B cell (primary cell): ENCODE results near the gene CTNNA3. TPM values are rescaled to one million over a fixed set of nuclear protein-coding genes. Genes with fewer than 3 reads are reported as not detected.

Source experiments
- ATAC-seq: fragments of 200-7000 bp; cut with Tn5 transposase; one replicate; pipeline ENCODE4 v1.10.0; 2021; ENCODE audit warnings: low read depth, mild to moderate bottlenecking, moderate number of reproducible peaks, moderate library complexity
- CTCF ChIA-PET: fragments of 350-600 bp; sonication (Branson Sonifier 250); formaldehyde crosslinking; loops from one replicate; lab custom pipeline; 2021; ENCODE audit warnings: antibody characterized with exemption, inconsistent platforms; lab: Charles Lee
- POLR2A ChIA-PET: fragments of 350-600 bp; sonication (Branson Sonifier 250); formaldehyde crosslinking; loops from one replicate; lab custom pipeline; 2021; ENCODE audit warnings: antibody characterized with exemption; lab: Charles Lee
- DNase-seq: peaks from one replicate; pipeline ENCODE4 v3.0.0; 2013
- H2AFZ ChIP-seq: 2 replicates; pipeline ENCODE4 v1.6.1; 2012; ENCODE audit warnings: mild to moderate bottlenecking, low read depth, low read length; ENCODE audit not compliant: insufficient read depth, poor library complexity, severe bottlenecking
- H3K27ac ChIP-seq, 2 donors: 1 replicate in 1 of 2; 2 replicates in 1 of 2; pipeline ENCODE4 v1.5.1; 2012 to 2013; ENCODE audit warnings: low read length in 2 of 2, mild to moderate bottlenecking in 2 of 2, moderate library complexity in 1 of 2
- H3K27me3 ChIP-seq, 4 experiments: fragments of 200-600 bp in 1 of 4; sonication (generic) in 1 of 4; replicated peaks in 1 of 4; 1 replicate in 2 of 4; 2 replicates in 2 of 4; pipeline versions ENCODE4 v1.6.1 to v1.7.0; 2013 to 2016; ENCODE audit warnings: low read length in 3 of 4, mild to moderate bottlenecking in 2 of 4, mixed read lengths in 1 of 4, moderate library complexity in 1 of 4; ENCODE audit not compliant: insufficient read depth in 4 of 4, control insufficient read depth in 3 of 4; ENCODE audit errors: control extremely low read depth in 1 of 4
- H3K36me3 ChIP-seq, 2 experiments: replicated peaks in 1 of 2; 1 replicate in 1 of 2; 2 replicates in 1 of 2; pipeline versions ENCODE4 v1.6.1 to v1.7.1; 2013; ENCODE audit warnings: low read length in 1 of 2; ENCODE audit not compliant: insufficient read depth in 2 of 2, control insufficient read depth in 1 of 2; ENCODE audit errors: control extremely low read depth in 1 of 2, extremely low read depth in 1 of 2
- H3K4me1 ChIP-seq, 2 donors: fragments of 200-600 bp in 1 of 2; sonication (generic) in 1 of 2; 1 replicate in 1 of 2; 2 replicates in 1 of 2; pipeline versions ENCODE4 v1.5.1 to v1.6.1; 2013 to 2017; ENCODE audit warnings: low read length in 2 of 2; ENCODE audit not compliant: control insufficient read depth in 2 of 2, insufficient read depth in 2 of 2
- H3K4me2 ChIP-seq: replicated peaks from 2 replicates; pipeline ENCODE3; 2012; ENCODE audit warnings: mild to moderate bottlenecking, low read depth, low read length; ENCODE audit not compliant: poor library complexity, severe bottlenecking
- H3K4me3 ChIP-seq, 5 experiments: fragments of 200-600 bp in 1 of 5; sonication (generic) in 1 of 5; 1 replicate in 3 of 5; 2 replicates in 2 of 5; pipeline versions ENCODE4 v1.5.1 to v1.7.0; 2011 to 2016; ENCODE audit warnings: low read length in 4 of 5, mild to moderate bottlenecking in 4 of 5, low read depth in 2 of 5, control low read depth in 1 of 5, moderate library complexity in 1 of 5; ENCODE audit not compliant: insufficient read depth in 1 of 5; ENCODE audit errors: control extremely low read depth in 1 of 5, extremely low read depth in 1 of 5
- H3K79me2 ChIP-seq: fragments of 200-600 bp; sonication (generic); one replicate; pipeline ENCODE4 v1.6.0; 2016; ENCODE audit warnings: low read length; ENCODE audit not compliant: control insufficient read depth, insufficient read depth
- H3K9ac ChIP-seq: fragments of 200-600 bp; sonication (generic); 2 replicates; pipeline ENCODE4 v1.6.1; 2017; ENCODE audit warnings: mild to moderate bottlenecking, low read length, moderate library complexity
- H3K9me3 ChIP-seq, 3 donors: one replicate each; pipeline versions ENCODE4 v1.6.1 to v1.7.1; 2013; ENCODE audit warnings: low read length in 2 of 3; ENCODE audit not compliant: control insufficient read depth in 2 of 3, insufficient read depth in 1 of 3; ENCODE audit errors: control extremely low read depth in 1 of 3
- H4K20me1 ChIP-seq: 2 replicates; pipeline ENCODE4 v1.6.0; 2012; ENCODE audit warnings: mild to moderate bottlenecking, low read length; ENCODE audit not compliant: insufficient read depth, control insufficient read depth, poor library complexity, severe bottlenecking
- H3K27ac Mint-ChIP-seq: one replicate; pipeline ENCODE4 v1.8.0; 2021; ENCODE audit warnings: mixed read lengths
- H3K27me3 Mint-ChIP-seq: one replicate; pipeline ENCODE4 v1.8.0; 2021; ENCODE audit warnings: mixed read lengths
- H3K4me1 Mint-ChIP-seq: one replicate; pipeline ENCODE4 v1.8.0; 2021; ENCODE audit warnings: mixed read lengths
- H3K4me3 Mint-ChIP-seq: one replicate; pipeline ENCODE4 v1.8.0; 2021; ENCODE audit warnings: mixed read lengths
- H3K9me3 Mint-ChIP-seq: one replicate; pipeline ENCODE4 v1.8.0; 2022; ENCODE audit warnings: mixed read lengths; ENCODE audit not compliant: insufficient read depth
- CTCF ChIP-seq: fragments of 200-600 bp; IDR thresholded peaks from one replicate; pipeline ENCODE4 v1.8.0; 2022; ENCODE audit warnings: antibody characterized with exemption, mild to moderate bottlenecking
- EZH2 ChIP-seq: IDR thresholded peaks from 2 replicates; pipeline ENCODE4 v1.6.1; 2012; ENCODE audit warnings: borderline replicate concordance, low read depth, mild to moderate bottlenecking, moderate library complexity, low read length; ENCODE audit not compliant: insufficient read depth, poor library complexity, severe bottlenecking
- WGBS: methylation state at CpG from one replicate; pipeline ENCODE4 v1.1.5; 2013; ENCODE audit warnings: missing lambda C conversion rate; ENCODE audit not compliant: insufficient coverage; 5-methylcytosine and 5-hydroxymethylcytosine counted together
- intact Hi-C: fragments of 100-400 bp; cut with micrococcal nuclease; formaldehyde crosslinking; loops from one replicate; pipeline ENCODE4 v1.10.0; 2022
- polyA plus RNA-seq: library from polyadenylated mRNA; depleted of rRNA; stranded (reverse); fragments of >200 nt; gene quantifications from 2 replicates; pipeline ENCODE4 v1.2.3, GENCODE V29; 2012
- total RNA-seq, 2 donors: library from RNA; stranded (reverse); fragments of 120-200 nt in 1 of 2; gene quantifications; 1 replicate in 1 of 2; 2 replicates in 1 of 2; pipeline versions ENCODE4 v1.2.3 to v1.2.4, GENCODE V29; 2013 to 2022

Gene CTNNA3
- total and polyA plus RNA-seq, 2 donors (not counting 1 experiment from before 2014, with no cell fraction given) = 0.01 TPM; not detected in 1

GRCh38 chr10:66180021-66180420 lies 1516.0 kb downstream of the CTNNA3 start:
- no peaks in the 10 kb centered on the region for H3K36me3 ChIP-seq
- intact Hi-C loops = no loop called here
- 69% methylated on average over 2 of the region's 3 CpGs for WGBS
- H3K9ac ChIP-seq = no peak overlapping the region
- no peaks in the 10 kb centered on the region for H4K20me1 ChIP-seq
- H3K4me2 ChIP-seq = no peak overlapping the region
- ChIA-PET CTCF (interaction anchor here (1.1 to 1.8 kb wide), 4 partner anchors 8 to 16 kb away, joined by 3 to 6 read pairs (median 4); no protein-coding TSS in a partner anchor), POLR2A (no interaction called here)
- TF ChIP-seq EZH2 = no peak
- no peak for TF ChIP-seq CTCF
- no peak overlapping the region for H3K4me3 Mint-ChIP-seq
- no peak overlapping the region for H3K4me3 ChIP-seq
- H3K27me3 Mint-ChIP-seq = no peaks in the 10 kb centered on the region
- peak overlapping the region; percentile 40 for H2AFZ ChIP-seq
- no peak overlapping the region for H3K27ac ChIP-seq
- no peaks in the 10 kb centered on the region for H3K4me1 Mint-ChIP-seq
- H3K4me1 ChIP-seq = no peaks in the 10 kb centered on the region
- H3K9me3 Mint-ChIP-seq = no peaks in the 10 kb centered on the region
- no peaks in the 10 kb centered on the region for H3K27me3 ChIP-seq
- H3K9me3 ChIP-seq = no peaks in the 10 kb centered on the region
- no peaks in the 10 kb centered on the region for H3K79me2 ChIP-seq
- ATAC-seq (no peak), DNase-seq (no peak)
- no peak overlapping the region for H3K27ac Mint-ChIP-seq

GRCh38 chr10:66176772-66177171 lies 1519.2 kb downstream of the CTNNA3 start:
- Mint-ChIP-seq H3K9me3 (no peaks in the 10 kb centered on the region), H3K4me1 (no peaks in the 10 kb centered on the region), H3K27me3 (no peaks in the 10 kb centered on the region), H3K27ac (no peak overlapping the region), H3K4me3 (no peak overlapping the region)
- intact Hi-C loops = no loop called here
- no peak overlapping the region for H3K4me3 ChIP-seq
- no peaks in the 10 kb centered on the region for H3K79me2 ChIP-seq
- ATAC-seq (no peak), DNase-seq (no peak)
- H3K9me3 ChIP-seq = no peaks in the 10 kb centered on the region
- no peaks in the 10 kb centered on the region for H4K20me1 ChIP-seq
- no peak overlapping the region for H3K9ac ChIP-seq
- ChIA-PET CTCF (no interaction called here), POLR2A (no interaction called here)
- no CpG with 5 or more reads among the region's 5 CpGs for WGBS
- no peak overlapping the region for H3K4me2 ChIP-seq
- TF ChIP-seq CTCF (no peak), EZH2 (no peak)
- H2AFZ ChIP-seq = no peak overlapping the region
- no peak overlapping the region for H3K27ac ChIP-seq
- no peaks in the 10 kb centered on the region for H3K4me1 ChIP-seq
- H3K27me3 ChIP-seq = no peaks in the 10 kb centered on the region
- no peaks in the 10 kb centered on the region for H3K36me3 ChIP-seq
